GM23248 (cell line): Measurements from ENCODE around the gene CDC14A.

Experiments
- EZH2 ChIP-seq: fragments of 200-600 bp; sonication (generic); IDR thresholded peaks from 2 replicates; pipeline ENCODE4 v1.6.1; 2018; ENCODE audit warnings: antibody characterized with exemption, mild to moderate bottlenecking; ENCODE audit not compliant: insufficient read depth, poor library complexity, severe bottlenecking
- EZH2phosphoT487 ChIP-seq: fragments of 200-600 bp; sonication (generic); IDR thresholded peaks from 2 replicates; pipeline ENCODE4 v1.6.1; 2018; ENCODE audit warnings: antibody characterized with exemption, moderate library complexity, mild to moderate bottlenecking, low read depth; ENCODE audit not compliant: insufficient read depth

- no peak for TF ChIP-seq EZH2phosphoT487
- no peak for TF ChIP-seq EZH2
Measured at GRCh38 chr1:100478816-100479215, 126.5 kb downstream of the CDC14A start.
